ENCODE measurements around the gene KIF26B.

KIF26B gene

GRCh38 chr1:245225322-245226202 is 70.8 kb downstream of the KIF26B start:
- Histone ChIP-seq H3K27ac (ENCODE audit: low read depth, low read length) (no peak overlapping the region), H3K9ac (ENCODE audit: low read length in 5 of 5) (no peak overlapping the region), H3K36me3 (ENCODE audit: control insufficient read depth in 5 of 5, insufficient read depth in 5 of 5, low read length in 5 of 5) (no peaks in the 10 kb centered on the region), H3K27me3 (ENCODE audit: control insufficient read depth in 5 of 5, insufficient read depth in 4 of 5, low read length in 5 of 5) (peaks cover 0 to 11% (median 0%) of the 10 kb centered on the region in 5 donors), H3K4me3 (ENCODE audit: low read depth in 1 of 5, low read length in 5 of 5) (no peak overlapping the region), H3K4me1 (ENCODE audit: control insufficient read depth in 5 of 5, insufficient read depth in 5 of 5, low read length in 5 of 5) (peaks cover 0 to 2% (median 0%) of the 10 kb centered on the region in 5 donors), H3K9me3 (ENCODE audit: control insufficient read depth in 5 of 5, low read length in 5 of 5) (no peaks in the 10 kb centered on the region)

GRCh38 chr1:245226203-245226499 is 71.4 kb downstream of the KIF26B start:
- Histone ChIP-seq H3K36me3 (ENCODE audit: control insufficient read depth in 5 of 5, insufficient read depth in 5 of 5, low read length in 5 of 5) (no peaks in the 10 kb centered on the region), H3K9me3 (ENCODE audit: control insufficient read depth in 5 of 5, low read length in 5 of 5) (no peaks in the 10 kb centered on the region), H3K27me3 (ENCODE audit: control insufficient read depth in 5 of 5, insufficient read depth in 4 of 5, low read length in 5 of 5) (peaks cover 0 to 9% (median 0%) of the 10 kb centered on the region in 5 donors), H3K4me1 (ENCODE audit: control insufficient read depth in 5 of 5, insufficient read depth in 5 of 5, low read length in 5 of 5) (no peaks in the 10 kb centered on the region), H3K27ac (ENCODE audit: low read depth, low read length) (no peak overlapping the region), H3K9ac (ENCODE audit: low read length in 5 of 5) (no peak overlapping the region), H3K4me3 (ENCODE audit: low read depth in 1 of 5, low read length in 5 of 5) (no peak overlapping the region)

- H3K36me3 ChIP-seq (ENCODE audit: control insufficient read depth in 5 of 5, insufficient read depth in 5 of 5, low read length in 5 of 5): no peaks in the 10 kb centered on the region
Measured at GRCh38 chr1:245229051-245229450, 74.3 kb downstream of the KIF26B start.

GRCh38 chr1:245232931-245233330 is 78.1 kb downstream of the KIF26B start:
- Histone ChIP-seq H3K27ac (ENCODE audit: low read depth, low read length) (no peak overlapping the region), H3K4me3 (ENCODE audit: low read depth in 1 of 5, low read length in 5 of 5) (no peak overlapping the region), H3K36me3 (ENCODE audit: control insufficient read depth in 5 of 5, insufficient read depth in 5 of 5, low read length in 5 of 5) (no peaks in the 10 kb centered on the region), H3K9me3 (ENCODE audit: control insufficient read depth in 5 of 5, low read length in 5 of 5) (no peaks in the 10 kb centered on the region), H3K4me1 (ENCODE audit: control insufficient read depth in 5 of 5, insufficient read depth in 5 of 5, low read length in 5 of 5) (no peaks in the 10 kb centered on the region), H3K27me3 (ENCODE audit: control insufficient read depth in 5 of 5, insufficient read depth in 4 of 5, low read length in 5 of 5) (peaks cover 0 to 12% (median 4%) of the 10 kb centered on the region in 5 donors), H3K9ac (ENCODE audit: low read length in 5 of 5) (no peak overlapping the region)

More at GRCh38 chr1:245229051-245229450, 74.3 kb downstream of the KIF26B start:
- Histone ChIP-seq H3K9ac (ENCODE audit: low read length in 5 of 5) (no peak overlapping the region), H3K9me3 (ENCODE audit: control insufficient read depth in 5 of 5, low read length in 5 of 5) (no peaks in the 10 kb centered on the region), H3K4me1 (ENCODE audit: control insufficient read depth in 5 of 5, insufficient read depth in 5 of 5, low read length in 5 of 5) (no peaks in the 10 kb centered on the region), H3K4me3 (ENCODE audit: low read depth in 1 of 5, low read length in 5 of 5) (no peak overlapping the region), H3K27me3 (ENCODE audit: control insufficient read depth in 5 of 5, insufficient read depth in 4 of 5, low read length in 5 of 5) (peaks cover 0 to 9% (median 0%) of the 10 kb centered on the region in 5 donors), H3K27ac (ENCODE audit: low read depth, low read length) (no peak overlapping the region)

GRCh38 chr1:245234217-245235081 is 79.7 kb downstream of the KIF26B start:
- no peak overlapping the region for H3K4me3 ChIP-seq (ENCODE audit: low read depth in 1 of 5, low read length in 5 of 5)

GRCh38 chr1:245235156-245235555 is 80.4 kb downstream of the KIF26B start:
- Histone ChIP-seq H3K36me3 (ENCODE audit: control insufficient read depth in 5 of 5, insufficient read depth in 5 of 5, low read length in 5 of 5) (no peaks in the 10 kb centered on the region), H3K27me3 (ENCODE audit: control insufficient read depth in 5 of 5, insufficient read depth in 4 of 5, low read length in 5 of 5) (peaks cover 0 to 12% (median 4%) of the 10 kb centered on the region in 5 donors), H3K4me3 (ENCODE audit: low read depth in 1 of 5, low read length in 5 of 5) (no peak overlapping the region), H3K9me3 (ENCODE audit: control insufficient read depth in 5 of 5, low read length in 5 of 5) (no peaks in the 10 kb centered on the region), H3K27ac (ENCODE audit: low read depth, low read length) (no peak overlapping the region), H3K9ac (ENCODE audit: low read length in 5 of 5) (no peak overlapping the region), H3K4me1 (ENCODE audit: control insufficient read depth in 5 of 5, insufficient read depth in 5 of 5, low read length in 5 of 5) (no peaks in the 10 kb centered on the region)

More at GRCh38 chr1:245234217-245235081, 79.7 kb downstream of the KIF26B start:
- H3K9ac ChIP-seq (ENCODE audit: low read length in 5 of 5): no peak overlapping the region
- no peaks in the 10 kb centered on the region for H3K4me1 ChIP-seq (ENCODE audit: control insufficient read depth in 5 of 5, insufficient read depth in 5 of 5, low read length in 5 of 5)
- H3K27ac ChIP-seq (ENCODE audit: low read depth, low read length): no peak overlapping the region
- no peaks in the 10 kb centered on the region for H3K36me3 ChIP-seq (ENCODE audit: control insufficient read depth in 5 of 5, insufficient read depth in 5 of 5, low read length in 5 of 5)
- no peaks in the 10 kb centered on the region for H3K9me3 ChIP-seq (ENCODE audit: control insufficient read depth in 5 of 5, low read length in 5 of 5)
- H3K27me3 ChIP-seq (ENCODE audit: control insufficient read depth in 5 of 5, insufficient read depth in 4 of 5, low read length in 5 of 5): peaks cover 0 to 12% (median 4%) of the 10 kb centered on the region in 5 donors

- Histone ChIP-seq H3K4me1 (ENCODE audit: control insufficient read depth in 5 of 5, insufficient read depth in 5 of 5, low read length in 5 of 5) (no peaks in the 10 kb centered on the region), H3K9ac (ENCODE audit: low read length in 5 of 5) (no peak overlapping the region), H3K27me3 (ENCODE audit: control insufficient read depth in 5 of 5, insufficient read depth in 4 of 5, low read length in 5 of 5) (peaks cover 0 to 28% (median 5%) of the 10 kb centered on the region in 5 donors), H3K4me3 (ENCODE audit: low read depth in 1 of 5, low read length in 5 of 5) (no peak overlapping the region), H3K27ac (ENCODE audit: low read depth, low read length) (no peak overlapping the region), H3K36me3 (ENCODE audit: control insufficient read depth in 5 of 5, insufficient read depth in 5 of 5, low read length in 5 of 5) (no peaks in the 10 kb centered on the region), H3K9me3 (ENCODE audit: control insufficient read depth in 5 of 5, low read length in 5 of 5) (peaks cover 0 to 3% (median 0%) of the 10 kb centered on the region in 5 donors)
Measured at GRCh38 chr1:245240648-245241165, 85.9 kb downstream of the KIF26B start.

GRCh38 chr1:245241526-245242130 is 86.8 kb downstream of the KIF26B start:
- H3K4me3 ChIP-seq (ENCODE audit: low read depth in 1 of 5, low read length in 5 of 5): no peak overlapping the region
- no peak overlapping the region for H3K9ac ChIP-seq (ENCODE audit: low read length in 5 of 5)
- no peaks in the 10 kb centered on the region for H3K4me1 ChIP-seq (ENCODE audit: control insufficient read depth in 5 of 5, insufficient read depth in 5 of 5, low read length in 5 of 5)
- no peaks in the 10 kb centered on the region for H3K36me3 ChIP-seq (ENCODE audit: control insufficient read depth in 5 of 5, insufficient read depth in 5 of 5, low read length in 5 of 5)
- no peak overlapping the region for H3K27ac ChIP-seq (ENCODE audit: low read depth, low read length)
- H3K9me3 ChIP-seq (ENCODE audit: control insufficient read depth in 5 of 5, low read length in 5 of 5): peaks cover 0 to 3% (median 0%) of the 10 kb centered on the region in 5 donors
- peaks cover 0 to 28% (median 5%) of the 10 kb centered on the region in 5 donors for H3K27me3 ChIP-seq (ENCODE audit: control insufficient read depth in 5 of 5, insufficient read depth in 4 of 5, low read length in 5 of 5)

GRCh38 chr1:245242989-245243388 is 88.2 kb downstream of the KIF26B start:
- no peaks in the 10 kb centered on the region for H3K4me1 ChIP-seq (ENCODE audit: control insufficient read depth in 5 of 5, insufficient read depth in 5 of 5, low read length in 5 of 5)
- no peaks in the 10 kb centered on the region for H3K36me3 ChIP-seq (ENCODE audit: control insufficient read depth in 5 of 5, insufficient read depth in 5 of 5, low read length in 5 of 5)
- H3K4me3 ChIP-seq (ENCODE audit: low read depth in 1 of 5, low read length in 5 of 5): no peak overlapping the region
- no peak overlapping the region for H3K27ac ChIP-seq (ENCODE audit: low read depth, low read length)
- no peak overlapping the region for H3K9ac ChIP-seq (ENCODE audit: low read length in 5 of 5)
- H3K9me3 ChIP-seq (ENCODE audit: control insufficient read depth in 5 of 5, low read length in 5 of 5): peaks cover 0 to 3% (median 0%) of the 10 kb centered on the region in 5 donors
- H3K27me3 ChIP-seq (ENCODE audit: control insufficient read depth in 5 of 5, insufficient read depth in 4 of 5, low read length in 5 of 5): peaks cover 0 to 20% (median 5%) of the 10 kb centered on the region in 5 donors
